Subcutaneous adipose tissue (tissue), 4 donors: ENCODE measurements around the gene PLEKHA8. TPM values are rescaled to one million over a fixed set of nuclear protein-coding genes. Genes with fewer than 3 reads are reported as not detected.

Experiments
- total RNA-seq, 4 donors: library from RNA; depleted of rRNA; stranded (reverse); fragments of >200 nt; gene quantifications; one replicate each; pipeline ENCODE4 v1.1.0, GENCODE V29; 2016
- TF ChIP-seq, protein P1 (sequence below): fragments of 450-650 bp; IDR thresholded peaks from one replicate; pipeline ENCODE4 v1.5.1; 2016; ENCODE audit warnings: low read depth, mild to moderate bottlenecking, control low read depth, antibody characterized with exemption, moderate library complexity

The PLEKHA8 gene
- total RNA-seq, 4 donors from 2014 or later = 7.8 to 13.9 (median 8.6) TPM

DNA sequence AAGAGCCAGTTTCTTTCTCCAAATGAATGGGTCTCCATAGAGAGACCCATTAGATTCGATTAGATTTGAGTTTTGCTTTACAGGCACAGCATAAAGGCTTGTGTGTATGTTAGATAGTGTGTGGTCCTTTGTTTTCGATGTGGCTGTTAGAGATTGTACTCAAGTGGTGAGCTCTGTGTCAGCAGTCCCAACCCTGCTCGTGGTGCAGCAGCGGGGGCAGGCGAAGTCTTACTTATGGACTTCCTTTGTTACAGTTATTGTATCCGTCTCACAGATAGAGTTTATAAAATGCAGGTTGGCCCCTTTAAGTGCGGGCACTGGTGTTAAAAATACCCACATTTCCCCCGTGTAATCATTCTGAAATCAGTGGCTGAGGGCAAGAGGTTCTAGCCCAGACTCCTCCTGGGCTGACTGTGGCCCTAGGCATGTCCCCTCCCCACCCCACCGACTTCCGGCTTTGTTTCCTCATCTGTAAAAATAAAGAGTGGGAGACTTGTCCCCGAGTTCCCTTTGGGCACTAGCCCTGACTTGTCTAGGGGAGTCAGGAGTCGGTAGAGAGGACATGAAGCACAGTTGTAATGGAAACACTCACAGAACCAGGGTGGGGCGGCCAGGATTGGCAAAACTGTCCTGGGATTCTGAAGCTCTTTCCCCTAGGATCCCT, 135.2 kb downstream of the PLEKHA8 start:
- TF ChIP-seq, protein P1, sequence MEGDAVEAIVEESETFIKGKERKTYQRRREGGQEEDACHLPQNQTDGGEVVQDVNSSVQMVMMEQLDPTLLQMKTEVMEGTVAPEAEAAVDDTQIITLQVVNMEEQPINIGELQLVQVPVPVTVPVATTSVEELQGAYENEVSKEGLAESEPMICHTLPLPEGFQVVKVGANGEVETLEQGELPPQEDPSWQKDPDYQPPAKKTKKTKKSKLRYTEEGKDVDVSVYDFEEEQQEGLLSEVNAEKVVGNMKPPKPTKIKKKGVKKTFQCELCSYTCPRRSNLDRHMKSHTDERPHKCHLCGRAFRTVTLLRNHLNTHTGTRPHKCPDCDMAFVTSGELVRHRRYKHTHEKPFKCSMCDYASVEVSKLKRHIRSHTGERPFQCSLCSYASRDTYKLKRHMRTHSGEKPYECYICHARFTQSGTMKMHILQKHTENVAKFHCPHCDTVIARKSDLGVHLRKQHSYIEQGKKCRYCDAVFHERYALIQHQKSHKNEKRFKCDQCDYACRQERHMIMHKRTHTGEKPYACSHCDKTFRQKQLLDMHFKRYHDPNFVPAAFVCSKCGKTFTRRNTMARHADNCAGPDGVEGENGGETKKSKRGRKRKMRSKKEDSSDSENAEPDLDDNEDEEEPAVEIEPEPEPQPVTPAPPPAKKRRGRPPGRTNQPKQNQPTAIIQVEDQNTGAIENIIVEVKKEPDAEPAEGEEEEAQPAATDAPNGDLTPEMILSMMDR = no peak

DNA sequence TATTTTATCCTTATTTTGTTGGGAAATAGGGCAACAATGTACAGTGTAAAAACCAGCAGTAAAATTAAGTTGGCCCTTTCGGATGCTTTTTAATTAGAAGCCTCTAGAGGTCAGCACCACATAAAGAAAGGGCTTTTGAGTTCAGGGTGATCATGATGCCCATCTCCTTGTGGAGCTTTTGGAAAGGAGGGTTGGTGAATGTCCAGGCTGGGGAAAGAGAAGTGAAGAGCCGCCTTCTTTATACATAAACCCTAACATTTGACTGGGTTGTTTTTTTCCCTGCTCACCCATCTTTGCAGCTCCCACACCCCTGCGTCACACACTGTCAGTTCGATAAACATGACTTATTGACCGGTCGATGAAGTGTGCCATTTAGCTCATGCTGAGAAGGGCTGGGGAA, 136.4 kb downstream of the PLEKHA8 start:
- TF ChIP-seq, protein P1 = no peak

DNA sequence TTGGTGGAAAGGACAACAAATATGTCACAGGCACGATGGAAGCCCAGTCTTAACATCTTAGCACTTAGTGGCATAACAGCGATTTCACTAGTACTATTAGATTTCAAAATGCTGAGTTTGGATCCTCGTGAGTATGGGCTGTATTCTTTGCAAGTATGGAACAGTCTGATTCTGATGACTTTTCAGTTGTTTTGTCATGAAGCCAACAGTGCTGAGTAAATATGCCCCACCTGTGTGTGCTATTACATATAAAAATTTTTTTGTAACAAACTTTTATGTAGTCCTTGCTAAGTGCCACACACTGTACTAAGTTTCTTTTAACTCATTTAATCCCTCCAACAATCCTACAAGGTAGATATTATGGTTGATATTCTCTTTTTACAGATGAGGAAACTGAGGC, 137.4 kb downstream of the PLEKHA8 start:
- TF ChIP-seq, protein P1 = no peak

DNA sequence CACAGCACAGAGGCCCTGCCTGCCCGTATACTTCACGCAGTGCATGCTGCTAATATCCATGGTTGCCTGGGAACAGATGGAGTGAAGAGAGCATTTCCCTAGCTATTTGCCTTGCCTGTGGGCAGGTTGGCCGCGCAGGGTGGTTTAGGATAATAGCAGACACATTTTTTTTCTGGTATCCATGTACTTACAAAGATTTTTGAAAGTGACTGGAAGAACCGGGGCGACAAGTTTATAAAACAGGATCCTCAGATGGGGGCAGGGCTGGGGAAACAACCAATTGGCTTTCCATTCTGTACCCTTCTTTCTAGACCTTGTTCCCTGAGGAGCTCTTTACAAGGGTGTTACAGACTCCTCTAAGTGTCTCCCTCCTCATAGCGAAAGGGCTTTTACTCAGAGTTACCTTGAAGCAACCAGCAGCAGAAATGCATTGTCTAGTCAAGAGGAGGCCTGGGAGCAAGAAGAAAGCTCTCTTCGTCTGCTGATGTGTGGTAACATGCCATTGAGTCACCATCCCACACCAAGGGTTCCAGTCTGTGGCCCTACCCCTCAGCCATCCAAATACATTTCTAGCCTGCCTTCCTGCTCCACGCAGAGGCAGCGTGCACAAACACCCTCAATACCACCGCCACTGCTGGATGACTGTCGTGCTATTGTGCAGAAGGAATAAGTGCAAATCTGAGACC, 138.1 kb downstream of the PLEKHA8 start:
- TF ChIP-seq, protein P1 = no peak

DNA sequence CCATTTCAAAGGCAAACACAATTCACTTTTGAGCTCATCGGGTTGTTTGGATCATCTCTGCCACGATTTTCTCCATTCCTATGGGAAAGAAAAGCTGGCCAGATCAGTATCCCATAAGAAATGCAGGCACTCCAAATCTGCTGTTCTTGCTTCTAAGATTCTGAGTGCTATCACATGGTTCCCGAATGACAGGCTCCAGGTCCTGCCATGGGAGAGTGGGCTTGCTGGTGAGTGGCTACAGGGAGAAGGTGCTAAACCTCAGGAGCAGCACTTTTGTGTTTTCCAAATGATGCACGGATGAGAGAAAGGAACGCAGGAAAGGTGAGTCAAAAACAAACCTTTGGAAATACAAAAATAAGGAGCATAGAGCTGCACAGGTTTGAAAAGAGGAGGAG, 138.6 kb downstream of the PLEKHA8 start:
- TF ChIP-seq, protein P1 = no peak

DNA sequence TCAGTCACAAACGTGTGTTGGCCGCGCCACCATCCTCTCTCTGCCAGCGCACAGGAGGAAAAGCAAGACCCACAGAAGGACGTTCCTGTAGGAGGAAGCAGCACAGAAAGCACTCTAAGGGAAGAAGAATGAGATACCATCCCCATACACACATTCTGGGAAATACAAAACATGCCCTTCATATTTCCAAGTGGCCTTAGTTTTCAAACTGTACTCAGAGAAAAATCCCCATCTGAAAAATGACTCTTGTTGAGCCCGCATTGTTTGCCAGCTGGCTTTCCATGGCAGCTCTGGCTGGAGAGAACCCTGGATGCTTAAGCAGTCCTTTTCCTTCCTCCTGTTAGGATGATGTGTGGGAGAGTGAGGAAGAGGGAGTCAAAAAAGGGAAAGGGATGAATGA, 139.7 kb downstream of the PLEKHA8 start:
- TF ChIP-seq, protein P1 = no peak

DNA sequence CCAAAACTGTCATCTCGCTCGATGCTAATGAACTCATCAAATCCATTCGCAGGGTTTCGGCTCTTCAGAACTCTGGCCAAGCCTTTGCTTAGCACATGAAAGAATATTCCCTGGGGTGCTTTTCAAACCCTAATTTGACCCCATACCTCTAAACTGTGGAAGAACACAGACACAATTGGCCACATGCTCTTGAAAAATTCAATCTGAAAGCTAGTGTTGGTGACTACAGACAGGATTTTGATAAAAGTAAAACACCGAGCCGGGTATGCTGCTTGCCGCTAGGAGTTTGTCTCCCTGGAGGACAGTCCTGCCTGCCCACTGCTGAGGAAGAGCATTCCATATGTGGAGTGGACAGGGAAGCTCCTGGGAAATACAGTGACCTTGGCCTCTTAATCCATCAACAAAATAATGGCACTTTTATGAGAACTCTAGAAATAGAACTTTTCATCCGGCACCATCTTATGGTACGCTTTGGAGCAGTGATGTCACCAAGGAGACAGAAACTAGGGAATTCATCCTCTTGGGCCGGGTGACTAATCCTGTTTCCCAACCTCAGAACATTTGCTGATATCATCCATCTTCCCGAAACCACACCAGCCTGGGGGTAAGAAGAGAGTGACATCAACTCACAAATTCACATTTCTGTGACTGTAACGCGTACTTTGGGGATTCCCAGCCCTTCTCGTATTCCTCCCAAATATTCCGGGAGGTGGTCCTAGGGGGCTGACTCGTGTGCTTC, 140.8 kb downstream of the PLEKHA8 start:
- TF ChIP-seq, protein P1 = no peak
